HEK293 (cell line): Measurements from ENCODE around the gene DOK7.
A peak's percentile ranks its signal among the peaks of the same experiment; 100 is the strongest.

ENCODE experiments used
- CTCF ChIA-PET: fragments of 350-600 bp; formaldehyde crosslinking; extraction: SDS; loops from one replicate; lab custom pipeline; 2021; ENCODE audit warnings: antibody characterized with exemption; lab: Yijun Ruan, JAX
- POLR2A ChIA-PET: fragments of 300-600 bp; formaldehyde crosslinking; extraction: SDS; loops from one replicate; lab custom pipeline; 2020; ENCODE audit warnings: antibody characterized with exemption, inconsistent platforms; lab: Yijun Ruan, JAX
- H3K27ac ChIP-seq: fragments of 200-500 bp; sonication (Bioruptor generic); 2 replicates; pipeline ENCODE4 v1.5.1; 2014; ENCODE audit warnings: low read depth, low read length, control low read depth, inconsistent platforms; ENCODE audit errors: extremely low read depth
- H3K36me3 ChIP-seq, 2 experiments: fragments of 200-500 bp in 1 of 2; sonication (Bioruptor generic) in 1 of 2; 1 replicate in 1 of 2; 2 replicates in 1 of 2; pipeline ENCODE4 v1.5.1; 2014 to 2017; ENCODE audit warnings: inconsistent platforms in 2 of 2, low read length in 2 of 2; ENCODE audit not compliant: control insufficient read depth in 2 of 2, insufficient read depth in 1 of 2
- H3K4me1 ChIP-seq: fragments of 200-500 bp; sonication (Bioruptor generic); 2 replicates; pipeline ENCODE4 v1.5.1; 2014; ENCODE audit warnings: mild to moderate bottlenecking, low read length, inconsistent platforms; ENCODE audit not compliant: control insufficient read depth, insufficient read depth
- H3K4me3 ChIP-seq: 2 replicates; pipeline ENCODE4 v1.5.1; 2011; ENCODE audit warnings: low read depth, mild to moderate bottlenecking, control low read depth, low read length, moderate library complexity
- H3K9me3 ChIP-seq: fragments of 200-500 bp; sonication (Bioruptor generic); 2 replicates; pipeline ENCODE4 v1.5.1; 2014; ENCODE audit warnings: low read depth, low read length, inconsistent platforms; ENCODE audit not compliant: control insufficient read depth, insufficient read depth
- ATF2 ChIP-seq: fragments of 450-650 bp; formaldehyde crosslinking; IDR thresholded peaks from 2 replicates; pipeline ENCODE4 v1.5.1; 2016; ENCODE audit warnings: missing biosample characterization, missing genetic modification characterization, low read depth
- FEZF1 ChIP-seq: fragments of 450-650 bp; formaldehyde crosslinking; IDR thresholded peaks from 2 replicates; pipeline ENCODE4 v1.5.1; 2016; ENCODE audit warnings: missing biosample characterization, missing genetic modification characterization
- KLF10 ChIP-seq: fragments of 450-650 bp; IDR thresholded peaks from 2 replicates; pipeline ENCODE4 v1.5.1; 2018; ENCODE audit warnings: missing biosample characterization, mild to moderate bottlenecking, missing genetic modification characterization
- OVOL3 ChIP-seq: fragments of 450-650 bp; formaldehyde crosslinking; IDR thresholded peaks from 2 replicates; pipeline ENCODE4 v1.5.1; 2016; ENCODE audit warnings: missing biosample characterization, missing genetic modification characterization
- SCRT1 ChIP-seq: fragments of 450-650 bp; formaldehyde crosslinking; IDR thresholded peaks from 2 replicates; pipeline ENCODE4 v1.5.1; 2016; ENCODE audit warnings: missing biosample characterization, missing genetic modification characterization, borderline replicate concordance
- YY1 ChIP-seq: fragments of 450-650 bp; formaldehyde crosslinking; IDR thresholded peaks from 2 replicates; pipeline ENCODE4 v1.5.1; 2018; ENCODE audit warnings: missing biosample characterization, missing genetic modification characterization
- ZBTB26 ChIP-seq: fragments of 450-650 bp; formaldehyde crosslinking; optimal IDR thresholded peaks from 2 replicates; pipeline ENCODE3; 2016; ENCODE audit warnings: missing biosample characterization, mild to moderate bottlenecking, missing genetic modification characterization
- ZIC2 ChIP-seq: fragments of 450-650 bp; formaldehyde crosslinking; IDR thresholded peaks from 2 replicates; pipeline ENCODE4 v1.5.1; 2016; ENCODE audit warnings: missing biosample characterization, missing genetic modification characterization
- ZNF121 ChIP-seq: fragments of 450-650 bp; formaldehyde crosslinking; IDR thresholded peaks from 2 replicates; pipeline ENCODE4 v1.5.1; 2016; ENCODE audit warnings: missing biosample characterization, missing genetic modification characterization
- ZNF138 ChIP-seq: fragments of 450-650 bp; formaldehyde crosslinking; IDR thresholded peaks from 2 replicates; pipeline ENCODE4 v1.5.1; 2016; ENCODE audit warnings: missing biosample characterization, missing genetic modification characterization, borderline replicate concordance
- ZNF211 ChIP-seq: fragments of 450-650 bp; formaldehyde crosslinking; IDR thresholded peaks from 2 replicates; pipeline ENCODE4 v1.5.1; 2016; ENCODE audit warnings: low read depth, missing biosample characterization, missing genetic modification characterization
- ZNF280D ChIP-seq: fragments of 450-650 bp; formaldehyde crosslinking; IDR thresholded peaks from 2 replicates; pipeline ENCODE4 v1.5.1; 2016; ENCODE audit warnings: missing biosample characterization, missing genetic modification characterization
- ZNF658 ChIP-seq: fragments of 450-650 bp; formaldehyde crosslinking; IDR thresholded peaks from 2 replicates; pipeline ENCODE4; 2016; ENCODE audit warnings: missing biosample characterization, missing genetic modification characterization
- ZNF664 ChIP-seq: fragments of 450-650 bp; formaldehyde crosslinking; IDR thresholded peaks from 2 replicates; pipeline ENCODE4 v1.5.1; 2016; ENCODE audit warnings: missing biosample characterization, missing genetic modification characterization
- ZSCAN5A ChIP-seq: fragments of 450-650 bp; formaldehyde crosslinking; IDR thresholded peaks from 2 replicates; pipeline ENCODE4 v1.5.1; 2016; ENCODE audit warnings: missing biosample characterization, missing genetic modification characterization

The DOK7 gene

GRCh38 chr4:3427134-3427476 is 36.0 kb upstream of the DOK7 start:
- TF ChIP-seq ATF2 (tag by site-specific recombination) (no peak), ZIC2 (peak; percentile 18; the same call in 1 of the 2 replicates)
- Histone ChIP-seq H3K27ac (no peak overlapping the region), H3K4me1 (no peaks in the 10 kb centered on the region), H3K9me3 (no peaks in the 10 kb centered on the region), H3K36me3 (peaks cover 0 to 9% of the 10 kb centered on the region in 2 experiments; a peak in 1 of 3 replicates), H3K4me3 (no peak overlapping the region)
- ChIA-PET CTCF (interaction anchor here (0.6 kb wide), 1 partner anchor 73 kb away, joined by 3 read pairs; no protein-coding TSS in a partner anchor), POLR2A (no interaction called here)

- ChIA-PET POLR2A (no interaction called here), CTCF (interaction anchor here (0.6 kb wide), 1 partner anchor 73 kb away, joined by 3 read pairs; no protein-coding TSS in a partner anchor)
- Histone ChIP-seq H3K27ac (no peak overlapping the region), H3K9me3 (no peaks in the 10 kb centered on the region), H3K36me3 (peaks cover 0 to 6% of the 10 kb centered on the region in 2 experiments; a peak in 1 of 3 replicates), H3K4me3 (no peak overlapping the region), H3K4me1 (no peaks in the 10 kb centered on the region)
- TF ChIP-seq SCRT1 (tag by site-specific recombination), result no peak
- TF ChIP-seq OVOL3 (tag by site-specific recombination), result no peak
- TF ChIP-seq KLF10, result no peak
- no peak for TF ChIP-seq ZNF211 (tag by site-specific recombination)
- TF ChIP-seq ZNF121 (tag by site-specific recombination), result no peak
- no peak for TF ChIP-seq ZNF658 (tag by site-specific recombination)
- TF ChIP-seq FEZF1 (tag by site-specific recombination), result no peak
- no peak for TF ChIP-seq ZBTB26
- no peak for TF ChIP-seq ZNF138 (tag by site-specific recombination)
- TF ChIP-seq ZNF280D (tag by site-specific recombination), result no peak
- no peak for TF ChIP-seq YY1
- TF ChIP-seq ZNF664, result no peak
- no peak for TF ChIP-seq ZSCAN5A
These were observed 35.2 kb upstream of the DOK7 start for GRCh38 chr4:3427706-3428446.
